HEK293 (cell line): ENCODE results near the gene UNC119.
A peak's percentile ranks its signal among the peaks of the same experiment; 100 is the strongest.

Experiments
- KLF10 ChIP-seq: fragments of 450-650 bp; IDR thresholded peaks from 2 replicates; pipeline ENCODE4 v1.5.1; 2018; ENCODE audit warnings: missing biosample characterization, mild to moderate bottlenecking, missing genetic modification characterization
- MEIS1 ChIP-seq: sonication (generic); formaldehyde crosslinking; IDR thresholded peaks from 2 replicates; pipeline ENCODE4 v1.8.1; 2022; ENCODE audit warnings: missing genetic modification reagents, mild to moderate bottlenecking, borderline replicate concordance
- MYNN ChIP-seq: fragments of 450-650 bp; formaldehyde crosslinking; IDR thresholded peaks from 2 replicates; pipeline ENCODE4 v1.5.1; 2016; ENCODE audit warnings: missing biosample characterization, missing genetic modification characterization, borderline replicate concordance
- MZF1 ChIP-seq: fragments of 450-650 bp; formaldehyde crosslinking; IDR thresholded peaks from 2 replicates; pipeline ENCODE4 v1.5.1; 2017; ENCODE audit warnings: missing biosample characterization, missing genetic modification characterization, borderline replicate concordance
- SCRT2 ChIP-seq: fragments of 450-650 bp; formaldehyde crosslinking; IDR thresholded peaks from 2 replicates; pipeline ENCODE4 v1.5.1; 2016; ENCODE audit warnings: missing biosample characterization, missing genetic modification characterization
- SP7 ChIP-seq: fragments of 450-650 bp; formaldehyde crosslinking; IDR thresholded peaks from 2 replicates; pipeline ENCODE4 v1.5.1; 2016; ENCODE audit warnings: missing biosample characterization, missing genetic modification characterization
- TCF7L2 ChIP-seq: IDR thresholded peaks from 2 replicates; pipeline ENCODE4 v1.6.1; 2011; ENCODE audit warnings: low read depth, mild to moderate bottlenecking, inconsistent platforms, low read length, moderate library complexity, borderline replicate concordance
- TSHZ1 ChIP-seq: fragments of 450-650 bp; formaldehyde crosslinking; IDR thresholded peaks from 2 replicates; pipeline ENCODE4 v1.5.1; 2016; ENCODE audit warnings: missing biosample characterization, missing genetic modification characterization, borderline replicate concordance
- ZBTB10 ChIP-seq: fragments of 450-650 bp; formaldehyde crosslinking; IDR thresholded peaks from 2 replicates; pipeline ENCODE4 v1.5.1; 2016; ENCODE audit warnings: missing biosample characterization, missing genetic modification characterization
- ZBTB17 ChIP-seq: fragments of 450-650 bp; formaldehyde crosslinking; IDR thresholded peaks from 2 replicates; pipeline ENCODE4 v1.5.1; 2016; ENCODE audit warnings: missing biosample characterization, missing genetic modification characterization
- ZBTB21 ChIP-seq: fragments of 450-650 bp; formaldehyde crosslinking; IDR thresholded peaks from 2 replicates; pipeline ENCODE4 v1.5.1; 2017; ENCODE audit warnings: missing biosample characterization, missing genetic modification characterization
- ZBTB8A ChIP-seq: fragments of 450-650 bp; formaldehyde crosslinking; IDR thresholded peaks from 2 replicates; pipeline ENCODE4 v1.5.1; 2016; ENCODE audit warnings: missing biosample characterization, missing genetic modification characterization
- ZFHX2 ChIP-seq: fragments of 450-650 bp; formaldehyde crosslinking; conservative IDR thresholded peaks from 2 replicates; pipeline ENCODE4 v1.5.1; 2016; ENCODE audit warnings: missing biosample characterization, missing genetic modification characterization
- ZNF155 ChIP-seq: fragments of 450-650 bp; formaldehyde crosslinking; IDR thresholded peaks from 2 replicates; pipeline ENCODE4 v1.5.1; 2016; ENCODE audit warnings: missing biosample characterization, missing genetic modification characterization
- ZNF16 ChIP-seq: fragments of 450-650 bp; formaldehyde crosslinking; IDR thresholded peaks from 2 replicates; pipeline ENCODE4 v1.5.1; 2016; ENCODE audit warnings: low read depth, missing biosample characterization, missing genetic modification characterization
- ZNF280D ChIP-seq: fragments of 450-650 bp; formaldehyde crosslinking; IDR thresholded peaks from 2 replicates; pipeline ENCODE4 v1.5.1; 2016; ENCODE audit warnings: missing biosample characterization, missing genetic modification characterization
- ZNF37A ChIP-seq: fragments of 450-650 bp; IDR thresholded peaks from 2 replicates; pipeline ENCODE4 v1.5.1; 2018; ENCODE audit warnings: missing biosample characterization, missing genetic modification characterization
- ZNF398 ChIP-seq: fragments of 450-650 bp; formaldehyde crosslinking; IDR thresholded peaks from 2 replicates; pipeline ENCODE4 v1.5.1; 2017; ENCODE audit warnings: missing biosample characterization, missing genetic modification characterization
- ZNF423 ChIP-seq: fragments of 450-650 bp; formaldehyde crosslinking; IDR thresholded peaks from 2 replicates; pipeline ENCODE4 v1.5.1; 2016; ENCODE audit warnings: missing biosample characterization, missing genetic modification characterization
- ZNF624 ChIP-seq: fragments of 450-650 bp; formaldehyde crosslinking; IDR thresholded peaks from 2 replicates; pipeline ENCODE4 v1.5.1; 2017; ENCODE audit warnings: missing biosample characterization, missing genetic modification characterization
- ZNF768 ChIP-seq: fragments of 450-650 bp; formaldehyde crosslinking; IDR thresholded peaks from 2 replicates; pipeline ENCODE4 v1.5.1; 2018; ENCODE audit warnings: missing biosample characterization, mild to moderate bottlenecking, missing genetic modification characterization
- ZNF830 ChIP-seq: fragments of 450-650 bp; IDR thresholded peaks from 2 replicates; pipeline ENCODE4 v1.5.0; 2018; ENCODE audit warnings: missing biosample characterization, missing genetic modification characterization, low read depth, mild to moderate bottlenecking, moderate library complexity
- TF ChIP-seq, protein P1 (sequence below): fragments of 450-650 bp; formaldehyde crosslinking; IDR thresholded peaks from 2 replicates; pipeline ENCODE4 v1.5.1; 2017; ENCODE audit warnings: missing biosample characterization, missing genetic modification characterization

UNC119 gene

DNA sequence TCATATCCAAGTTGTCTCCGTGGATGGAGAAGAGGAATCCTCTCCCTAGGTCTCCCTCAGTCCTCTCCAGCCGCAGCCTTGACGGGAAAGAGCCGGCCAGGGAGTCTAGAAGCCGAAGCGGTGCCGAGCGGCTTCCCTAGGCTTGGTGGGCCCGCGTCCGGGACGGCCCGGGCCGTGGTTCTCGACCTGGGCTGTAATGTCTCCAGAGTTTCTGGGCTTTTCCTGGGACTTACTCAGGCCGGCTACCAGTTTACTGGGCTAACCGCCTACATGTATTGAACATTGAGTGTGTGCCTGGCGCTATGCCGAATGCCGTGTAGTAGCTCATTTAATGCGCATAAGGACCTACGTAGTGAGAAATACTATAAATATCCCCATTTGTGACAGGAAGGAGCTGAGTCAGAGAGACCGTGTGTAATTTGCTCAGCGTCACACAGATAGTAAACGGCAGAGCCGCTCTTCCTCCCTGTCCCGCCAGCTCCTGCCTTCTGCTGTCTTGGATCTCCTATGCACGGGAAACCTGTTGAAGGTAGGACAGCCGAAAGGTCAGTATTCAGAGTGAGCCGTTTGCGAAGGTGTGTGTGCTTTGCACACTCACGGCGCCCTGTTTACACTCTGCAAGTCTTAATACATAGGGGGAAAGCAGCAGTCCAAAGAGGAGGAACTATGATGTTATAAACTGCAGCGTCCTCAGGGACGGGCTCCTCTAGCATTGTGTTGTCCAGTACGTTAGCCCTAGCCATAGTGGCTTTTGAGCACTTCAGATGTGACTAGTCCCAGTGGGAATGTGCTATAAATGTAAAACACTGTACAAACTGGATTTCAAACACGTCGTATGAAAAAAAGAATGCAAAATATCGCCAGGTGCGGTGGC is 47.1 kb upstream of the UNC119 start (continued):
- TF ChIP-seq, protein P1, sequence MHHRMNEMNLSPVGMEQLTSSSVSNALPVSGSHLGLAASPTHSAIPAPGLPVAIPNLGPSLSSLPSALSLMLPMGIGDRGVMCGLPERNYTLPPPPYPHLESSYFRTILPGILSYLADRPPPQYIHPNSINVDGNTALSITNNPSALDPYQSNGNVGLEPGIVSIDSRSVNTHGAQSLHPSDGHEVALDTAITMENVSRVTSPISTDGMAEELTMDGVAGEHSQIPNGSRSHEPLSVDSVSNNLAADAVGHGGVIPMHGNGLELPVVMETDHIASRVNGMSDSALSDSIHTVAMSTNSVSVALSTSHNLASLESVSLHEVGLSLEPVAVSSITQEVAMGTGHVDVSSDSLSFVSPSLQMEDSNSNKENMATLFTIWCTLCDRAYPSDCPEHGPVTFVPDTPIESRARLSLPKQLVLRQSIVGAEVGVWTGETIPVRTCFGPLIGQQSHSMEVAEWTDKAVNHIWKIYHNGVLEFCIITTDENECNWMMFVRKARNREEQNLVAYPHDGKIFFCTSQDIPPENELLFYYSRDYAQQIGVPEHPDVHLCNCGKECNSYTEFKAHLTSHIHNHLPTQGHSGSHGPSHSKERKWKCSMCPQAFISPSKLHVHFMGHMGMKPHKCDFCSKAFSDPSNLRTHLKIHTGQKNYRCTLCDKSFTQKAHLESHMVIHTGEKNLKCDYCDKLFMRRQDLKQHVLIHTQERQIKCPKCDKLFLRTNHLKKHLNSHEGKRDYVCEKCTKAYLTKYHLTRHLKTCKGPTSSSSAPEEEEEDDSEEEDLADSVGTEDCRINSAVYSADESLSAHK (tag by site-specific recombination) = 0 out of 2 replicates have a peak, but pooled peaks have one; percentile 0
- TF ChIP-seq ZNF423 (tag by site-specific recombination) = no peak
- no peak for TF ChIP-seq ZNF624 (tag by site-specific recombination)
- 0 out of 2 replicates have a peak, but pooled peaks have one; percentile 10 for TF ChIP-seq ZNF398 (tag by site-specific recombination)
- peak; percentile 74 for TF ChIP-seq SP7 (tag by site-specific recombination)
- no peak for TF ChIP-seq ZNF155 (tag by site-specific recombination)
- no peak for TF ChIP-seq ZNF37A (tag by site-specific recombination)
- TF ChIP-seq ZBTB10 = no peak
- TF ChIP-seq SCRT2 = peak; percentile 99
- TF ChIP-seq MEIS1 (CRISPR knock-in tag) = 0 out of 2 replicates have a peak, but pooled peaks have one; percentile 27
- peak; percentile 63; the same call in 1 of the 2 replicates for TF ChIP-seq ZBTB21 (tag by site-specific recombination)
- TF ChIP-seq ZBTB8A (tag by site-specific recombination) = peak; percentile 41; the same call in 1 of the 2 replicates
- no peak for TF ChIP-seq ZNF830 (tag by site-specific recombination)
- 0 out of 2 replicates have a peak, but pooled peaks have one; percentile 63 for TF ChIP-seq MZF1 (tag by site-specific recombination)
- TF ChIP-seq ZFHX2 (tag by site-specific recombination) = peak; percentile 63; the same call in 1 of the 2 replicates
- TF ChIP-seq ZNF280D = peak; percentile 59; the same call in 1 of the 2 replicates
- 0 out of 2 replicates have a peak, but pooled peaks have one; percentile 8 for TF ChIP-seq ZBTB17 (tag by site-specific recombination)
- no peak for TF ChIP-seq MYNN (tag by site-specific recombination)
- 0 out of 2 replicates have a peak, but pooled peaks have one; percentile 26 for TF ChIP-seq ZNF768 (tag by site-specific recombination)
- TF ChIP-seq TSHZ1 (tag by site-specific recombination) = peak; percentile 44; the same call in 1 of the 2 replicates
- no peak for TF ChIP-seq ZNF16 (tag by site-specific recombination)
- no peak for TF ChIP-seq TCF7L2
- 0 out of 2 replicates have a peak, but pooled peaks have one; percentile 13 for TF ChIP-seq KLF10 (tag by site-specific recombination)
